Nucleus accumbens (tissue), 56 donors: ENCODE measurements around the gene ZNF773.
A peak's percentile ranks its signal among the peaks of the same experiment; 100 is the strongest.
"Not testable (repeated sequence)": the region's sequence is repeated elsewhere in the genome, so short reads cannot be mapped to it uniquely, and the experiment has no call there.

Source experiments
- DNase-seq, 56 donors: peaks; one replicate each; lab custom pipeline; 2025; lab: John Stamatoyannopoulos, UW

Gene ZNF773

DNA sequence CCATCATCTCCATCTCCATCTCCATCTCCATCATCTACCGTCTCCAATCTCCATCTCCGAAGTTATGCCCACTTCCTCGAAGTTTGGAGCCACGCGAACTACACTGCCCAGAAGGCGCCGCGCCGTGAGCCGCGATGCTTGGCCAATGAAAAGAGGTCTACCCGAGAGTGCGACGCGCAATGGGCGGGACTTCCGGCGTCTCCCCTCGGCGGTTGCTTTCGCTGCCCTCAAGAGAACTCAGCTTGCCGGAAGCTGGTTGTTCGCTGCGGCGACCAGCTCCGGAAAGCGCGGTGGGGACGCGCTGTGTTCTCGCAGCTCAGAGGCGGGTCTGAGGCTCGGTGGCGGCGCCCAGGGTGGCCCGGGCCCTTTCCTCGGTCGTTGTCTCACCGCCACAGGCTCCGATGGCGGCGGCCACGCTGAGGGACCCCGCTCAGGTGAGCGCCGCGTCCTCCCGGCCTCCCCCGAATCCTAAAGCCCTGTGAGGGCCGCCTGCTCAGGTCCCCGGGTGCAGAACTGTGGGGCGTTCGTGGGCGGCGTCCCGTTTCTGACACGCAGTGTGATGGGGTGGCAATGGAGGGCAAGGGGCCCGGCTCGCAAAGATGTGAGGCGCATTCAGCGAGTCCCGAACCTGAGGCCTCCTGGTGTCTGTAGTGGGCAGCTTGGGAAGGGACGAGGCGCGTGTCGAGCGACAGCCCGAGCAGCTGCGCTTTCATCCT, at the start of gene ZNF773:
ZNF773 (plus strand) TSS at position 259 of the 716 bp plus-strand sequence; CDS start at position 402, 143 bp downstream.
- DNase-seq: peak; percentile 4 to 94 (median 72)

DNA sequence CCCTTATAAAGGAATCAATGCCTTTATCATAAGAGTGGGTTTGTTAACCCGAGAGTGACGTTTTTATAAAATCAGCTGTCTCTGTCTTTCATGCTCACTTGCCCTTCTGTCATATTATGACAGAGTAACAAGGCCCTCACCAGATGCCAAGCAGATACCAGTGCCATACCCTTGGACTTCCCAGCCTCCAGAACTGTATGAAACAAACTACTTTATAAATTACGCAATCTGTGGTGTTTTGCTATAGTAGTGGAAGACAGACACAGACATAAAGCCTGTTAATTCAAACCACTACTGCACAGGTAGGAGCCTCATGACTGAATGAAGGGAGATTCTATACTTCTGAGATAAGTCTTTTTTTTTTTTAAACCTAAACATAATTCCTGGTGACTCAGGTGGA, 47.4 kb upstream of the ZNF773 start:
- DNase-seq: no peak

DNA sequence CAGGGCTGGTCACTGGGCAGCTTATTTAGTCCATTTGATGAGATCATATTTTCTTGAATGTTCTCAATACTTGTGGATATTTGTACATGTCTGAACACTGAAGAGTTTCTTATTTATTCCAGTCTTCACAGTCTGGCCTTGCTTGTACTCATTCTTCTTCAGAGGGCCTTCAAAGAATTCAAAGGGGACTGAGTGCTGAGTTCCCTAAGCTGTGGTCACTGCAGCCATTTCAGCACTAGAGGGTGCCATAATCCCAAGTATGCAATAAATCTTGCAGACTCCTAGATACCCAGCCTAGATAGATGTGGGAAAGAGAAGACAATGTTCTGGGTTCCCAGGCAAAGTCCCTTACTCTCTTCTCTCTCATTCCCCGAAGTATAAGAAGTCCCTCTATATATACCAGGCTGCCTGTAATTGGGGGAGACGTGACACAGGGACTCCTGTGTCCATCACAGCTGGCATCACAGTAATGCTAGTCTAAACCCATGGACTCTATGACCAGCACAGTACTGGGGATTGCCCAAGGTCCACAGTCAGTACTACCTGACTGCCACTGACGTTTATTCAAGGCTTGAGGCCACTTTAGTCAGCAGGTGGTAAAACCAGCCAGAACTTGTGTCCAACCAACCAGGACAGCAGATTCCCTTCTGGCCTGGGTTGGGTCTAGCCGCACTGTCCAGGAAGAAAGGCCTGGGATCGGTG, 33.9 kb upstream of the ZNF773 start:
- DNase-seq: no peak

DNA sequence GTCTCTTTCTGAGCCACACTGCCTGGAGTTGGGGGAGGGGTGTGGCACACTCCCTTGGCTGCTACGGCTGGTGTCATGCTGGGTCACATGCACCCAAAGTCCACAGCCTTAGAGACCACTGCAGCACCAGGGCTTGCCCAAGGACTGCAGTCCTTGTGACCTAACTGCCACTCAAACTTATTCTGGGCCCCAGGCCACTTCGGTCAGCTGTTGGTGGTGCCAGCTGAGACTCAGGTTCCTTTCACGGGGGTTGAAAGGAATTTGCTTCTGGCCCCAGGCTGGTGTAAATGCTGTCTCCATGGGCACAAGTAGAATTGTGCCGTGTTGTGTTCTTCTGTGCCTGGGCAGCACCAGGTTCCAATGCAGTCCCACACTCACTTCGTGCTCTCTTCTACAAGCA, 33.2 kb upstream of the ZNF773 start:
- peak in 1 of 56 donors; percentile 0 for DNase-seq

DNA sequence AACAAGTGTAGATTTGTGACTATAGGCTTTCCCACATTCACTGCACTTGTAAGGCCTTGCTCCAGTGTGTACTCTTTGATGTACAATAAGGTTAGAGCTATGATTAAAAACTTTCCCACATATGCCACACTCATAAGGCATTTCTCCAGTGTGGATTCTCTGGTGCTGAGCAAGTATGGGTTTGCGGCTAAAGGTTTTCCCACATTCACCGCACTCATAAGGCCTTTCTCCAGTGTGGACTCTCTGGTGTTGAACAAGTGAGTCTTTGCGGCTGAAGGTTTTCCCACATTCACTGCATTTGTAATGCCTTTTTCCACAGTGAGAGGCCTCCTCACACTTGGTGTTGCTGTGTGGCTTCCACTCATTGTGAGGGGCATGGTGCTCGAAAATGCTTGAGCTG, 26.1 kb upstream of the ZNF773 start:
- no peak for DNase-seq

DNA sequence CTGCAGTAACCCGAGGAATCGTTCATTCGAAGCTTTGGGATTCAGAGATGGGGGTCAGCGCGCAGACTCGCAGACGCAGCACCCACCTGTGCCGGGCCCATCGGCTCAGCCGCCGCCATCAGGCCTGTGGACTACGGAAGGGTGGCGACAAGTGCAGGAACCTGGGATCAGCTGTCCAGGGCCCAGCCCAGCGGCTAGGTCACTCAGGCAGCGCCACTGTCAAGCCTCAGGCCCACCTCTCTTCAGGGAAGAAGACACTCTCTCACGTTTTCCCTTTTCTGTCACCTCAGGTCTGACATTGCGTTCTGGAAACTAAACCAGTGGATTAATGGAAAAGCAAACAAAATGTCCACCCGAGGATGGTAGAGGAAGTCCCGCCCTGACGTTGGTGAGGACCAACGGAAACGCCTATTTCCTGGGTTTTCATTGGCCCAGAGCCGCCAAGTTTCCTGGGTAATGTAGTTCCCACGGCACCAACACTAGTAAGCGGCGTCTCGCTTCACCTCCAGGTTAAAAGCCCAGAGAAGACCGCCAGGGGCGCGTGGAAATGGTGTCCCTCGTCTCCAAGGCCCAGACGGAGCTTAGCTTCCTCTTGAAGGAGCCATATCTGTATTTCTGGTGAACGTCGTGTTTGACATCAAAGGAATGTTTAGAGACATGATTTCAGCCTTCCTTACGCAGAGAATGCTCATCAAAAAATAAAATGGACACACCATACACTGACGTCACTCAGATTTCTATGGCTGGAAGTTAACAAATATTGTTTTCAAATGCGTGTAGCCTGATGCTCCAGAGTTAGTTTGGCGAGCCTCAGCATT, 22.3 kb upstream of the ZNF773 start, which contains the start of gene ZNF772:
ZNF772 (minus strand) TSS at position 376 of the 818 bp plus-strand sequence; CDS start at position 119, 257 bp downstream.
- peak; percentile 42 to 97 (median 86) for DNase-seq

DNA sequence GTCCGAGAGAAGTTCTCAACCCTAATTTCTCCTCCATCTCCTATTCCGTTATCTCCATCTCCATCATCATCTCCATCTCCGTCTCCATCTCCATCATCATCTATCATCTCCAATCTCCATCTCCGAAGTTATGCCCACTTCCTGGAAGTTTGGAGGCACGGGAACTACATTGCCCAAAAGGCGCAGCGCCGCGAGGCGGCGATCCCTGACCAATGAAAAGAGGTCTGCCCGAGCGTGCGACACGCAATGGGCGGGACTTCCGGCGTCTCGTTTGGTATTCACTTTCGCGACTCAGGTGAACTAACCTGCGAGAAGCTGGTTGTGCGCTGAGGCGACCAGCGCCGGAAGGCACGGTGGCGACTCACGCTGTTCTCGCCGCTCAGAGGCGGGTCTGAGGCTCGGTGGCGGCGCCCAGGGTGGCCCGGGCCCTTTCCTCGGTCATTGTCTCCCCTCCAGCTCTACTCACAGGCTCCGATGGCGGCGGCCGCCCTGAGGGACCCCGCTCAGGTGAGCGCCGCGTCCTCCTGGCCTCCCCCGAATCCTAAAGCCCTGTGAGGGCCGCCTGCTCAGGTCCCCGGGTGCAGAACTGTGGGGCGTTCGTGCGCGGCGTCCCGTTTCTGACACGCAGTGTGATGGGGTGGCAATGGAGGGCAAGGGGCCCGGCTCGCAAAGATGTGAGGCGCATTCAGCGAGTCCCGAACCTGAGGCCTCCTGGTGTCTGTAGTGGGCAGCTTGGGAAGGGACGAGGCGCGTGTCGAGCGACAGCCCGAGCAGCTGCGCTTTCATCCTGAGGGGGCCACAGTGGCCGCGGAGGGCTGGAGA, 12.1 kb upstream of the ZNF773 start, which contains the start of gene ZNF419:
ZNF419 (plus strand) TSS at position 274 of the 822 bp plus-strand sequence; CDS start at position 475, 201 bp downstream.
- DNase-seq: peak; percentile 35 to 96 (median 83)

DNA sequence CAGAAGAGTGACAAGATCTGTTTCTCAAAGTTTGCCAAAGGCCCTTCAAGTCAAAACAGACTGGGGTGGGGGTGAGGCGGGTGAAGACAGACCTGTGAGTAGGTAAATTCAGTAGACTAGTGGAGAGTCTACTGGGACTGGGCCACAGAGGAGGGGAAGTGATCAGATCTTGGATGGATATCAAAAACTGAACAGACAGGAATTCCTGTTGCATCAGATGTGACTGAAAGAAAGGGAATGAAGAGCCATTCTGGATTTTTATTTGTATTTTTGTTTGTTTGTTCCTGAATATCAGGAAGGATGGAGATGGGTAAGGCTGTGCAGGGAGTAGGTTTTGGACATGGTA, 11.5 kb upstream of the ZNF773 start:
- DNase-seq: not testable (repeated sequence)

DNA sequence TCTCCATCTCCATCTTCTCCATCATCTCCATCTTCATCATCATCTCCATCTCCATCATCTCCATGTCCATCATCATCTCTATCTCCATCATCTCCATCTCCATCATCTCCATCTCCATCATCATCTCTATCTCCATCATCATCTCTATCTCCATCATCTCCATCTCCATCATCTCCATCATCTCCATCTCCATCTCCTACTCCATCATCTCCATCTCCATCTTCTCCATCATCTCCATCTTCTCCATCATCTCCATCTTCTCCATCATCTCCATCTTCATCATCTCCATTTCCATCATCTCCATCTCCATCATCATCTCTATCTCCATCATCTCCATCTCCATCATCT, 432 bp upstream of the ZNF773 start:
- not testable (repeated sequence) for DNase-seq

DNA sequence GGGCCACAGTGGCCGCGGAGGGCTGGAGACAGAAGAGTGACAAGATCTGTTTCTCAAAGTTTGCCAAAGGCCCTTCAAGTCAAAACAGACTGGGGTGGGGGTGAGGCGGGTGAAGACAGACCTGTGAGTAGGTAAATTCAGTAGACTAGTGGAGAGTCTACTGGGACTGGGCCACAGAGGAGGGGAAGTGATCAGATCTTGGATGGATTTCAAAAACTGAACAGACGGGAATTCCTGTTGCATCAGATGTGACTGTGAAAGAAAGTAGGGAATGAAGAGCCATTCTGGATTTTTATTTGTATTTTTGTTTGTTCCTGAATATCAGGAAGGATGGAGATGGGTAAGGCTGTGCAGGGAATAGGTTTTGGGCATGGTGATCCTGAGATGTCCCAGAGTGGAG, 662 bp downstream of the ZNF773 start:
- DNase-seq: not testable (repeated sequence)

DNA sequence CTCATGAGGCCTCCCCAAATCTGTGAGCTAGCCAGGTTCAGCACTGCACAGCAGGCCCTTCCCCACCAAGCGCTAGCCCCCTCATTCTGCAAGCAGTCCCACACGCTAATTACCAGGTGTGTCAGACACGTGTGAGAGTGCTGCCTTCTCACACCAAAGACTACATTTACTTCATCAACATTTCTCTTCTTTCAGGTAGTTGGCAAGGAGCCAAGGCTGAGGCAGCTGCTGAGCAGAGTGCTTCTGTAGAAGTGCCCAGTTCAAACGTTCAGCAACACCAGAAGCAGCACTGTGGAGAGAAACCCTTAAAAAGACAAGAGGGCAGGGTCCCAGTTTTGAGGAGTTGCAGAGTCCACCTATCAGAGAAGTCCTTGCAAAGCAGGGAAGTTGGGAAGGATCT, 6.4 kb downstream of the ZNF773 start:
- DNase-seq: no peak

DNA sequence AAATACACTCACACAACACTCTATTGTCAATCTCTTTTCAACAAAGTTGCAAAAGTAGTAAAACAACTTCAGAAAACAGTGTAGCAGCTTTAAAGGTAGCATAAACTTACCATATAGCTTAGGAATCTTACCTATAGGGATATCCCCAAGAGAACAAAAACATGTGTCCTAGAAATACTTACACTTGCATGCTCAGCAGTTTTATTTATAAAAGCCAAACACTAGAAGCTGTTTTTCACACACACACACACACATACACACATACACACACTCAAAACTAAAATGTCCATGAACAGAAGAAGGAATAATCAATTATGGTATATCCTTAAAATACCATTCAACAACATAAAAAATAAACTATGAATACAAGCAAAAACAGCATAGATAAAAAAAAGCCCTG, 11.7 kb downstream of the ZNF773 start:
- DNase-seq: no peak

DNA sequence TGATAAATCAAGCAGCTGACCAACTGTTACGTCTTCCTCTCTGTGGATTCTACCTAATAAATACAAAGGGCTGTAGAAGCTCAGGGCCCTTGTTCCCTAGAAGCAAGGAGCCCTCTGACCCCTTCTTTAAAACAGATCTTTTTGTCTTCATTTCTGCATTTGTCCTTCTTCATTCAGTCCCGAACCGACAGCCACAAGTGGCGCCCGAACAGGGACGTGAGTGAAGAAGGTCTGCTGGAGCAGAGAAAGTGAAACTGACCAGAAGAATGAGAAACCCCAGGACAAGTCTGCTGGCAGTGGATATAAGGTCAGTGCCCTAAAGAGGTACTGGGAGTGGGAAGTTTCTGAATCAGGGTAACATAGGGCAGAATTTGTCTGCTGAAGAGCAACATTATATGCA, 13.1 kb downstream of the ZNF773 start:
- no peak for DNase-seq

DNA sequence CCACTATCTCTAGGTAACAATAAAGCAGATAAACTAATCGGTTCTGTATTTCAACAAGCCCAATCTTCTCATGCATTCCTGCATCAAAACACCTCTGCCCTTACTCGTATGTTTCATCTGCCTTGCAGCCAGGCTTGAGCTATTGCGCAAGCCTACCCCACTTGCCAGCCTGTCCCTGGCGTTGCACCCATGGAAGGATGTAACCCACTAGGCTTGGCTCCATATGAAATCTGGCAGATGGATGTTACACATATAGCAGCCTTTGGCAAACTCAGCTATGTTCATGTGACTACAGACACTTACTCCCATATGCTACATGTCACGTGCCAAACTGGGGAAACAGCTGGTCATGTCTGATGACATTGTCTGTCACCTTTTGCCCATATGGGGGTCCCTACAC, 15.5 kb downstream of the ZNF773 start:
- DNase-seq: no peak

DNA sequence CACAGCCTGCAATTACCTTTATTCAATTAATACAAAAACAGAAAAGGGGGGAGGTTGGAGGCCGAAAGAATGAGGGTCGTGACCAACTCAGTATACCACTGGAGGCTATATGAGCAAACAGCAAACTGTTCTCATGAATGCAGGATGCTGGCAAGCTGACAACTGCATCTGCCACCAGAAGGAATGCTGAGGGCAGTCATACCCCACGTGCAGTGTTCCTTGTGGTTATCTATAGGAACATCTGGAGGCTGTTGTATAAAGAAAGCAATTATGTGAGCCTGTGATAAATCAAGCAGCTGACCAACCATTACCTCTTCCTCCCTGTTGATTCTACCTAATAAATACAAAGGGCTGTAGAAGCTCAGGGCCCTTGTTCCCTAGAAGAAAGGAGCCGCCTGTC, 18.3 kb downstream of the ZNF773 start:
- DNase-seq: not testable (repeated sequence)

DNA sequence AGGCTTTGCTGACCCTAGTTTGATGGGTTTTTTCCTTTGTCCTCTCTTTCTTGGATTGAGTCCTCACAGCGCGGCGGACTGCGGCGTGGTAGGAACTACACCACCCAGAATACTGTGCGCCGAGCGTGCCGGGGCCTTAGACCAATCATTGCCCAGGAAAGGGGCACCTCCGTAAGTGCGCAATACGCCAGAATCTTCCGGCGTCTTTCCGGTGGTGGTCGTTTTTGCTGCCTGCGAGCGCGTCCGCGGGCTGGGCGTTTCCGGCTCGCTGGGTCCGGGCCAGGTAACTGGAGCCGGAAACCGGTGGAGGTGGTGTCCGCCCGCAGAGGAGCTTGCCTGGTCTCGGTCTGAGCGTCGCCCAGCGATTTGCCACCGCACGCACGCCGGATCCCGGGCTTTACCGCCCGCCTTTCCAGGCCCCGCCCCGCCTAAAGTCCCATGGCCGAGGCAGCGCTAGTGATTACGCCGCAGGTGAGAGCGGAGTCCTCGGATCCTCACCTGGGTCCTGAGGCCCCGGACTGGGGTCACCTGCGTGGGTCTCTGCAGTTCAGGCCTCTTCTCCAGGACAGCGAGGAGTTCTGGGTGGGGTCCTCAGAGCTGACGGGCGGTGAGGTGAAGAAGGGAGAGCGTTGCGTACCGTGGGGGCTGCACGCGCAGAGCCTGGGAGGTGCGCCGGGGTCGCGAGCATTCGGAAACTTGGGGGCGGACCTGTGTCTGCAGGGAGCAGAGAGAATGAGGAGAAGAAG, 27.6 kb downstream of the ZNF773 start, which contains the start of gene ZNF549:
ZNF549 (plus strand) TSS at position 221 of the 746 bp plus-strand sequence; CDS start at position 439, 218 bp downstream.
- DNase-seq: peak in 55 of 56 donors; percentile 24 to 92 (median 68)

DNA sequence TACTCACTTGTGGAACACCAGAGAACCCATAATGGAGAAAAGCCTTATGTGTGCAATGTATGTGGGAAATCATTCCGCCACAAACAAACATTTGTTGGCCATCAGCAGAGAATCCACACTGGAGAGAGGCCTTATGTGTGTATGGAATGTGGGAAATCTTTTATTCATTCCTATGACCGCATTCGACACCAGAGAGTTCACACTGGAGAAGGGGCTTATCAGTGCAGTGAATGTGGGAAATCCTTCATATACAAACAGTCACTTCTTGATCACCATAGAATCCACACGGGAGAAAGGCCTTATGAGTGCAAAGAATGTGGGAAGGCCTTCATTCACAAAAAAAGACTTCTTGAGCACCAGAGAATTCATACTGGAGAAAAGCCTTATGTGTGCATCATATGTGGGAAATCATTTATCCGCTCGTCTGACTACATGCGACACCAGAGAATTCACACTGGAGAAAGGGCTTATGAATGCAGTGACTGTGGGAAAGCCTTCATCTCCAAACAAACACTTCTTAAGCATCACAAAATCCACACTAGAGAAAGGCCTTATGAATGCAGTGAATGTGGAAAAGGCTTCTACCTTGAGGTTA, 38.3 kb downstream of the ZNF773 start:
- no peak for DNase-seq

DNA sequence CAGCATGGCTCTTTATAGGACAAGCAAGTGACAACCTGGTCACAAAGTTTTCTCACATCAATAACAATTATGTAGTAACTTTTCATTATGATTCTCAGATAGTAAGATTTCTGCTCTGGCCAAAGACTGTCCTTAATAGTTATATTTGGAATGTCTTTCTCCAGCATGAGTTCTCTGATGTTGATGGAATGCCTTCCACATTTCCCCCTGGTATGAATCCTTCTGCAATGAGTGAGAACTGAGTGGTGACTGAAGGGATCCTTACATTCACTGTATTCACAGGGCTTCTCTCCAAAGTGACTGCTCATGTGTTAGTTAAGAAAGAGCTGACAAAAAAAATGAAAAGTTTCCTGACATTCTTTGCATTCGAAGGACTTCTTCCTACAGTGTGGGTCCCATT, 46.8 kb downstream of the ZNF773 start:
- DNase-seq: no peak

DNA sequence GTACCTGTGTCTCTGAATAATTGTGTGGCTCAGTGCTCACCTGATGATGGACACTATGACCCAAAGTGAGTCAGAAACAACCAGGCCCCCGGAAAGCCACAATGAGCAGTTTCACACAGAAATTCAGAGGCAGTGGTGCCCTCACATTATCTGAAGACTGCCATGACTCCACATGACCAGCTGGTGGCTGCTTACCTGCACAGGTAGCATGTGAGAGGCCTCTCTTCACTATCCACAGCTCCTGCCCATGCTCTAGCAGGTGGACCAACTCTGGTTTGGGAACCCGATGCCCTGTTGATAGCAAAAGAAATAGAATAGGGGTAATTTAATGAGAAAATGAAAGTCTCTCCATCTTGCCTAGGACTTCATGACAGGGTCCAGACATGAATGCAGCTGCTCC, 52.7 kb downstream of the ZNF773 start:
- DNase-seq: no peak
